ENCODE results near the gene PLVAP.

GRCh38 chr19:17346109-17346671 is 31.0 kb downstream of the PLVAP start:
- TF ChIP-seq CTCF (IDR thresholded peaks at IDR 0.05; ENCODE audit: insufficient read depth, low read length, poor library complexity, severe bottlenecking) (peak; percentile 62), EZH2phosphoT487 (conservative IDR thresholded peaks at IDR 0.05; ENCODE audit: low read length) (no peak)
